ENCODE data around the gene LAMC1. TPM values are rescaled to one million over a fixed set of nuclear protein-coding genes. Genes with fewer than 3 reads are reported as not detected.

The LAMC1 gene
- total RNA-seq, 1 donor from 2014 or later: 162 TPM

- H3K4me3 ChIP-seq (ENCODE audit: low read depth, low read length): no peak overlapping the region
- no peak for TF ChIP-seq CTCF (conservative IDR thresholded peaks at IDR 0.05; ENCODE audit: low read depth, low read length)
- DNase-seq (ENCODE audit: low read depth): no peak
These were observed 141.7 kb downstream of the LAMC1 start for GRCh38 chr1:183164963-183165362.

GRCh38 chr1:183165456-183165855, 142.2 kb downstream of the LAMC1 start:
- TF ChIP-seq CTCF (conservative IDR thresholded peaks at IDR 0.05; ENCODE audit: low read depth, low read length): no peak
- H3K4me3 ChIP-seq (ENCODE audit: low read depth, low read length): no peak overlapping the region
- no peak for DNase-seq (ENCODE audit: low read depth)

- no peak for TF ChIP-seq CTCF (conservative IDR thresholded peaks at IDR 0.05; ENCODE audit: low read depth, low read length)
- no peak overlapping the region for H3K4me3 ChIP-seq (ENCODE audit: low read depth, low read length)
- no peak for DNase-seq (ENCODE audit: low read depth)
These were observed 143.2 kb downstream of the LAMC1 start for GRCh38 chr1:183166454-183166853.

GRCh38 chr1:183167676-183168075, 144.5 kb downstream of the LAMC1 start:
- no peak for DNase-seq (ENCODE audit: low read depth)
- no peak for TF ChIP-seq CTCF (conservative IDR thresholded peaks at IDR 0.05; ENCODE audit: low read depth, low read length)
- H3K4me3 ChIP-seq (ENCODE audit: low read depth, low read length): no peak overlapping the region

GRCh38 chr1:183168308-183168707, 145.1 kb downstream of the LAMC1 start:
- no peak for TF ChIP-seq CTCF (conservative IDR thresholded peaks at IDR 0.05; ENCODE audit: low read depth, low read length)
- H3K4me3 ChIP-seq (ENCODE audit: low read depth, low read length): no peak overlapping the region

GRCh38 chr1:183173828-183174227, 150.6 kb downstream of the LAMC1 start:
- no peak overlapping the region for H3K4me3 ChIP-seq (ENCODE audit: low read depth, low read length)
- no peak for DNase-seq (ENCODE audit: low read depth)
- no peak for TF ChIP-seq CTCF (conservative IDR thresholded peaks at IDR 0.05; ENCODE audit: low read depth, low read length)

More at GRCh38 chr1:183168308-183168707, 145.1 kb downstream of the LAMC1 start:
- no peak for DNase-seq (ENCODE audit: low read depth)

- H3K4me3 ChIP-seq (ENCODE audit: low read depth, low read length): no peak overlapping the region
- TF ChIP-seq CTCF (conservative IDR thresholded peaks at IDR 0.05; ENCODE audit: low read depth, low read length): no peak
- DNase-seq (ENCODE audit: low read depth): no peak
These were observed 152.4 kb downstream of the LAMC1 start for GRCh38 chr1:183175631-183176030.
